ENCODE data around the gene COL27A1. TPM values are rescaled to one million over a fixed set of nuclear protein-coding genes. Genes with fewer than 3 reads are reported as not detected.

The COL27A1 gene
- total and polyA plus RNA-seq, 9 of the 15 experiments (the other 6 are each of a cell fraction or from before 2014, with no cell fraction given): 0.07 TPM; not detected in 8

- TF ChIP-seq MAFF (IDR thresholded peaks at IDR 0.05; ENCODE audit: low read length) (no peak), HDAC6 (IDR thresholded peaks at IDR 0.05; ENCODE audit: low read depth, low read length) (no peak)
Measured at GRCh38 chr9:114184866-114185265, 29.5 kb downstream of the COL27A1 start (continued).

DNA sequence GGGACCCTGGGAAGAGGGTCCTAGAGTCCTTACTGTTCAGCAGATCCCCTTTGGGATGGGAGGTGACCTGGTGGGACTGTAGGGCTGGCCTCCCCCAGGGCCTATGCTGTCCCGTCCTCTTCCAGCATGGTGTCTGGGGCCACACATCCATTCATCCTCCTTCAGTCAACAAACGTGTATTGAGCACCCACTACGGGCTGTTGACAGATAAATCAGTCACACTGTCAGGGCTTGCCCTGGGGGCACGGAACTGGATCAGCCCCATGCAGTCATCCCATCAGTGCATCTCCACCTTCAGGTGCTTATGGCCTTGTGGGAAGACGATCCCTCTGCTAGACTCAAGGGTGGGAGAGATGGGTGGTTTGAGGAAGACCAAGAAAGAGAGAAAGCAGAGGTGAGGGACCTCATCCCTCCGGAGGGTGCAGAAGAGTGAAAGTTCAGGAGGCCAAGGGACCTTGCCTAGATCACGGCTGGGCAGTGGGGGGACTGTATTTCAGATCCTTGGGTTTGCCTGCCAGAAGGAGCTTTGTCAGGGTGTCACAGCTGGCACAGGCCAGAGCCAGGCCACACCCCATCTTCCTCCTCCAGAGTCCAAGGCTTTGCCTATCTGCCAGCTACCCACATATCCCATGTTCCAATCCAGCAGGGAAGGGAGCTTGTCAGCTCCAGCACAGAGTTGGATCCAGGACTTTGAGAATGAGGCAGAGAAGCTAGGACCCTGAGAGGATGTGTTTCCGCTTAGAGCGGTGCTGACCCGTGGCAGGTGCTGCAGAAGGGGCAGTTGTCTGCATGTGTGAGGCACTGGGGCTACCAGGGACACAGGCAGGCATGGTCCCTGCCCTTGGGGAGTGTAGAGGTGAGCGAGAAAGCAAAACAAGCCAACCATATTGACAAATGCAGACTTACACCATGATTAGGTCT is 30.5 kb downstream of the COL27A1 start:
- DNase-seq (ENCODE audit: extremely low read depth in 1 of 4, low spot score in 3 of 4) (no peak), FAIRE-seq (no peak), ATAC-seq (no peak)
- Histone ChIP-seq H3K79me2 (ENCODE audit: control insufficient read depth, insufficient read depth, low read length) (no peaks in the 10 kb centered on the region), H3K36me3 (ENCODE audit: control insufficient read depth, insufficient read depth, low read length) (no peaks in the 10 kb centered on the region), H3K27me3 (ENCODE audit: control insufficient read depth in 2 of 2, insufficient read depth in 2 of 2, low read length in 2 of 2) (no peaks in the 10 kb centered on the region; a peak in 1 of 5 replicates), H3K27ac (ENCODE audit: extremely low read depth, low read depth, low read length) (no peak overlapping the region), H3K9me3 (replicated peaks; ENCODE audit: control insufficient read depth, insufficient read depth, low read depth, low read length) (no peaks in the 10 kb centered on the region), H2AFZ (ENCODE audit: low read depth, low read length) (no peak overlapping the region), H3K4me1 (replicated peaks in 1 of 2; ENCODE audit: control insufficient read depth in 2 of 2, insufficient read depth in 2 of 2, low read length in 2 of 2) (no peaks in the 10 kb centered on the region), H3K4me3 (no peak overlapping the region), H4K20me1 (replicated peaks; ENCODE audit: control insufficient read depth, insufficient read depth, low read length) (peaks cover 7% of the 10 kb centered on the region), H3K4me2 (ENCODE audit: insufficient read depth, low read length) (no peak overlapping the region), H3K9ac (ENCODE audit: insufficient read depth in 1 of 2, low read depth in 2 of 2, low read length in 2 of 2) (no peak overlapping the region), H3K9me1 (ENCODE audit: control insufficient read depth, insufficient read depth, low read length) (no peaks in the 10 kb centered on the region)
- 0% methylated on average over 10 of the region's 11 CpGs for WGBS (ENCODE audit: insufficient coverage, low coverage, missing lambda C conversion rate)
- intact Hi-C loops (cut with micrococcal nuclease): no loop called here
- ChIA-PET CTCF (ENCODE audit: low intra/inter-chr PET ratio) (no interaction called here), POLR2A (interaction anchor here (0.6 to 1.2 kb wide), 2 partner anchors 45 to 51 kb away, joined by 3 read pairs; no protein-coding TSS in a partner anchor)
- TF ChIP-seq NUFIP1 (IDR thresholded peaks at IDR 0.05; ENCODE audit: partially characterized antibody): no peak
- TF ChIP-seq ZNF134 (CRISPR knock-in tag; conservative IDR thresholded peaks at IDR 0.05): no peak
- no peak for TF ChIP-seq SMAD4 (CRISPR knock-in tag; conservative IDR thresholded peaks at IDR 0.05)
- TF ChIP-seq ZNF75A (CRISPR knock-in tag; IDR thresholded peaks at IDR 0.05): no peak
- TF ChIP-seq, protein P1, sequence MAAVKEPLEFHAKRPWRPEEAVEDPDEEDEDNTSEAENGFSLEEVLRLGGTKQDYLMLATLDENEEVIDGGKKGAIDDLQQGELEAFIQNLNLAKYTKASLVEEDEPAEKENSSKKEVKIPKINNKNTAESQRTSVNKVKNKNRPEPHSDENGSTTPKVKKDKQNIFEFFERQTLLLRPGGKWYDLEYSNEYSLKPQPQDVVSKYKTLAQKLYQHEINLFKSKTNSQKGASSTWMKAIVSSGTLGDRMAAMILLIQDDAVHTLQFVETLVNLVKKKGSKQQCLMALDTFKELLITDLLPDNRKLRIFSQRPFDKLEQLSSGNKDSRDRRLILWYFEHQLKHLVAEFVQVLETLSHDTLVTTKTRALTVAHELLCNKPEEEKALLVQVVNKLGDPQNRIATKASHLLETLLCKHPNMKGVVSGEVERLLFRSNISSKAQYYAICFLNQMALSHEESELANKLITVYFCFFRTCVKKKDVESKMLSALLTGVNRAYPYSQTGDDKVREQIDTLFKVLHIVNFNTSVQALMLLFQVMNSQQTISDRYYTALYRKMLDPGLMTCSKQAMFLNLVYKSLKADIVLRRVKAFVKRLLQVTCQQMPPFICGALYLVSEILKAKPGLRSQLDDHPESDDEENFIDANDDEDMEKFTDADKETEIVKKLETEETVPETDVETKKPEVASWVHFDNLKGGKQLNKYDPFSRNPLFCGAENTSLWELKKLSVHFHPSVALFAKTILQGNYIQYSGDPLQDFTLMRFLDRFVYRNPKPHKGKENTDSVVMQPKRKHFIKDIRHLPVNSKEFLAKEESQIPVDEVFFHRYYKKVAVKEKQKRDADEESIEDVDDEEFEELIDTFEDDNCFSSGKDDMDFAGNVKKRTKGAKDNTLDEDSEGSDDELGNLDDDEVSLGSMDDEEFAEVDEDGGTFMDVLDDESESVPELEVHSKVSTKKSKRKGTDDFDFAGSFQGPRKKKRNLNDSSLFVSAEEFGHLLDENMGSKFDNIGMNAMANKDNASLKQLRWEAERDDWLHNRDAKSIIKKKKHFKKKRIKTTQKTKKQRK (IDR thresholded peaks at IDR 0.05; ENCODE audit: borderline replicate concordance, low read depth, low read length): no peak
- TF ChIP-seq, protein P2, sequence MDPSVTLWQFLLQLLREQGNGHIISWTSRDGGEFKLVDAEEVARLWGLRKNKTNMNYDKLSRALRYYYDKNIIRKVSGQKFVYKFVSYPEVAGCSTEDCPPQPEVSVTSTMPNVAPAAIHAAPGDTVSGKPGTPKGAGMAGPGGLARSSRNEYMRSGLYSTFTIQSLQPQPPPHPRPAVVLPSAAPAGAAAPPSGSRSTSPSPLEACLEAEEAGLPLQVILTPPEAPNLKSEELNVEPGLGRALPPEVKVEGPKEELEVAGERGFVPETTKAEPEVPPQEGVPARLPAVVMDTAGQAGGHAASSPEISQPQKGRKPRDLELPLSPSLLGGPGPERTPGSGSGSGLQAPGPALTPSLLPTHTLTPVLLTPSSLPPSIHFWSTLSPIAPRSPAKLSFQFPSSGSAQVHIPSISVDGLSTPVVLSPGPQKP (CRISPR knock-in tag; IDR thresholded peaks at IDR 0.05): no peak
- no peak for TF ChIP-seq ZNF121 (CRISPR knock-in tag; conservative IDR thresholded peaks at IDR 0.05)
- BruUV-seq (replicated peaks): no TSS peak
- in situ Hi-C loops (cut with MboI): no loop called here

Measured in K562 (cell line).